Omental fat pad (tissue), 4 donors: Measurements from ENCODE around the gene PNMA1. TPM values are rescaled to one million over a fixed set of nuclear protein-coding genes. Genes with fewer than 3 reads are reported as not detected.
A peak's percentile ranks its signal among the peaks of the same experiment; 100 is the strongest.

Experiments
- ATAC-seq: fragments of 150-250 bp; one replicate; pipeline ENCODE4 v1.9.1; 2016; ENCODE audit warnings: mild to moderate bottlenecking, moderate library complexity; ENCODE audit not compliant: low FRiP score
- DNase-seq: peaks from one replicate; pipeline ENCODE4 v3.0.0-alpha.2; 2019; ENCODE audit warnings: low spot score
- CTCF ChIP-seq, 3 donors: fragments of 450-650 bp; IDR thresholded peaks; one replicate each; pipeline ENCODE4 v1.5.1; 2016 to 2017; ENCODE audit warnings: antibody characterized with exemption in 3 of 3, mild to moderate bottlenecking in 3 of 3, moderate library complexity in 2 of 3
- total RNA-seq, 4 donors: library from RNA; depleted of rRNA; stranded (reverse); fragments of >200 nt; gene quantifications; one replicate each; pipeline ENCODE4 v1.1.0, GENCODE V29; 2016

PNMA1 gene
- total RNA-seq, 4 donors from 2014 or later, result 14.8 to 22.6 (median 20.1) TPM

- TF ChIP-seq CTCF (IDR thresholded peaks at IDR 0.05), result no peak
- ATAC-seq (peak; percentile 77), DNase-seq (no peak)
Measured at GRCh38 chr14:73740618-73741326, 26.6 kb upstream of the PNMA1 start.

- ATAC-seq (no peak), DNase-seq (no peak)
- TF ChIP-seq CTCF (IDR thresholded peaks at IDR 0.05), result no peak
Measured at GRCh38 chr14:73739899-73740617, 25.9 kb upstream of the PNMA1 start.

- no peak for DNase-seq
- no peak for TF ChIP-seq CTCF (IDR thresholded peaks at IDR 0.05)
Measured at GRCh38 chr14:73739174-73739898, 25.2 kb upstream of the PNMA1 start.

GRCh38 chr14:73738518-73739173 lies 24.5 kb upstream of the PNMA1 start:
- TF ChIP-seq CTCF (IDR thresholded peaks at IDR 0.05), result no peak
- ATAC-seq, result no peak
- no peak for DNase-seq

More at GRCh38 chr14:73739174-73739898, 25.2 kb upstream of the PNMA1 start:
- no peak for ATAC-seq

GRCh38 chr14:73736842-73737241 lies 22.7 kb upstream of the PNMA1 start:
- DNase-seq, result no peak
- no peak for ATAC-seq
- TF ChIP-seq CTCF (IDR thresholded peaks at IDR 0.05), result no peak

GRCh38 chr14:73732006-73732405 lies 17.8 kb upstream of the PNMA1 start:
- ATAC-seq, result no peak
- no peak for DNase-seq
- no peak for TF ChIP-seq CTCF (IDR thresholded peaks at IDR 0.05)
